ENCODE data around the gene SORCS2.

SORCS2 gene

DNA sequence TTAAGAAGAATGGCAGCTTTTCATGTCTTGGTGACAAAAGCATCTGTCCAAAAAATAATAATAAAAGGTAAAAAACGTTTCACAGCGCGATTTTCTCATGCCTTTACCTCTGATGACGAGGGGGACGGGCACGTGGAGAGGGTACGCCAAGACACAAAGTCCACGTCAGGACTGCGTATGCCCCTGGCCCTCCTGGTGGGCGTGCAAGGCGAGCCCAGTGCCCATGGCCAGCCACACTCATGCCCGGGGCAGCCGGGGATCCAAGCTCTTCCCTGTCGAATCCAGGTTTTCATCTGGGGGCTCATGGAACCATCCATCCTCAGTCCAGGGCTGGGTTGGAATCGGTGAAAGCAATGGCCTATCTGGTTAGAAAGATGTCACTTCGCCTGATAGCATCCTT lies 570.8 kb downstream of the SORCS2 start:
- no peak for DNase-seq

DNA sequence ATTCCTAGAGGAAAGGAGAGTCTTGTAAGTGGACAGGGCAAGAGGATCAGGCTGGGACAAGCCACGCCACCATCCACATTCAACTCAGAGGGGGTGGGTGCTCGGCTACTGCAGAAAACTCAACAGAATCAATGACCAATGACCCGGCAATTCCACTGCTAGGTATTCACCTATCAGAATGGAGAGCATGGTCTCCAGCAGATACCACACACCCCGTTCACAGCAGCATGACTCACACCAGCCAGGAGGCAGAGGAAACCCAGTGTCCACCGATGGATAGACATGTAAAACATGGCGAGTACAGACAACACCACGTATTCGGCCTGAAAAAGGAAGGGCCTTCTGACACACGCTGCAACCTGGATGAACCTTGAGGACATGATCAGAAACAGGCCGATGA lies 571.5 kb downstream of the SORCS2 start:
- no peak for DNase-seq

DNA sequence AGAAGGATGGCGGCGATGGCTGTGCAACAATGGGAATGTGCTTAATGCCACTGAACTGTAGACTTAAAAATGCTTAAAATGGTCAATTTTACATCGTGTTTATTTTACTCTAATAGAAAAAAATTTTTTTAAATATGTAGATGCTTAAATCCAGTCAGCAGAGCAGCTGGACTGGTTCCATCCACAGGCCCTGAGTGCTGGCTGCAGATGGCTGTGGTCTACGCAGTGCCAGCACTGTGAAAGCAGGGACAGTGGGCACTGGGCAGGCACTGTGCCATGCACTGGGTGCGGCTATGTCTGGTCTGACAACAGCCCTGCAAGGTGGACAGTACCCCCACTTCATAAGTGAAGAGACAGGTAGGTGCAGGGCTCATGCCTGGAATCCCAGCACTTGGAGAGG lies 572.1 kb downstream of the SORCS2 start:
- DNase-seq = no peak

DNA sequence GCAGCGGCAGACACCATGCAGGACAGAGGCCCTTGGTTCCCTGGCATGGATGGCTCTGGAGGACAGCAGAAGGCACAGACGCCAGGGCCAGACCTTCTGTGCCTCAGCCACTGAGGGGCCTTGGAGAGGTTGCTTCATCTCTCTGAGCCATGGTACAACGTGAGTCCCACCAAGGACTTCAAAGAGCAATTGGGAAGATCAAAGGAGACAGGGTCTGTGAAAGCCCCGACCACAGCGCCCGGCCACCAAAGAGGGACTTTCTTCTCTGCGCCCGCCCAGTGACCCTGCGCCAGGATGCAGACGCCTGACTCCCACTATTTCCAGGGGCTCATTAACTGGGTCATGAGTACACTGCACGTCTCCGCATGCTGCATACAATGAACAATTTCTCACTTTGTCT lies 573.3 kb downstream of the SORCS2 start:
- no peak for DNase-seq

DNA sequence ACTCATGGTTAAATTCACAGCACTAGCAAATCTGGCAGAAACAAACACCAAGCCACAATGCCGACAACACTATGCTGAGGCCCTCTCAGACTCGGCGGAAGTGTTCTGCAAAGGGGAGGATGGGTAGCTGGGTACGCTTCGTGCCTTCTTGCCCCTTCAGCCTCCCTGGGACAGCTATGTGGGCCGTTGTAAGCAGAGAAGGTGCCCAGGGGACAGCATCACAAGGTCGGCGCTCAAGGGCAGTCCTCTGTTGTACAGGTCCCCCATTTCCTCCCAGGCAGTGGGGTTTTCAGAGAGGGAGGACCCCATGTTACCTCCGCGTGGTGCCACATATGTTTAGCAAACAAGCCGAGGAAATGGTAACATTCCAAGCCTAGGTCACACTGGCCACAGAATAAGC lies 573.7 kb downstream of the SORCS2 start:
- no peak for DNase-seq

DNA sequence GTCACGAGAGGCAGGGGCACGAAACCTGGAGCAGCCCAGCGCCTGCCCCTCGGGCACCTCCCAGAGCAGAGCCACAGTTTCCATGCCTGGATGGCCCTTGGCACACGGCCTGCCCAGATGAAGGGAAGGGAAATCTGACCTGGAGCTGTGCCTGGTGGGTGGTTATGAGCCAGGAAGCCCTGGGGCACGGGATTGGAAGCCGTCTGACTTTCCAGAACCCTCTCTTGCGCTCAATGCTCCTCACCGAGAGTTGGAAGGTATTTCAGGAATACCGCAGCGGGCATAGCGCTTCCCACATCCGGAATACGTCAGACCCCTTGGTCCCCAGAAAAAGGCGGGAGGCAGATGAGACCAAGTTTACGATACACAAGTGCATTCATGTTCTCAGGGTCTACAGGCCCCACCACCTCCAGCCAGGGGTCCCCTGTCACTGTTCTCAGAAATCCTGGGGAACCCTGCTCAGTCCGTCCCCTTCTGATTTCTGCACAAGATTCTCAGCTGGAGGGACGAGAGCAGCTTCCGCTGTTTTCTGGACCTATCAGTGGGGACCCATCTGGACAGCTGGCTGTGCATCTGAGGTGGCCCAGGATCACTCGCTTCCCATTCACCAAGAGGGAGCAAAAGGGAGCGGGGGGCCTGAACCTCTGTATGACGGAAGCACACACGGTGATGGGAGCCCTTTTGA lies 574.5 kb downstream of the SORCS2 start:
- no peak for DNase-seq

DNA sequence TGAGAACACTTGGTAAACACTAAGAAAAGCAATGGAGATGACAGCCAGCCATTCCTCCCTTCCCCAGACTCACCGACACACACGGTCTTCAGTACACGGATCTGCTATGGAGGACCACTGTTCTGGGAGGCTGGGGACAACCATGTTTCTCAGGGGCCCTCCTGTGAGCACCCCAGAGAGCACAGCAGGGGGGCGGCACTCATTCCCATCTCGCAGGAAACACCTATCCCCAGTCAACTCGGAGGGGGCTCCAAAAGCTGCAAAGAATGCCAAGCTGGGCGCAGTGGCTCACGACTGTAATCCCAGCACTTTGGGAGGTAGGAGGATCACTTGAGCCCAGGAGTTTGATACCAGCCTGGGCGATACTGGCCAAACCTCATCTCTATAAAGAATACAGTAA lies 575.2 kb downstream of the SORCS2 start:
- no peak for DNase-seq

DNA sequence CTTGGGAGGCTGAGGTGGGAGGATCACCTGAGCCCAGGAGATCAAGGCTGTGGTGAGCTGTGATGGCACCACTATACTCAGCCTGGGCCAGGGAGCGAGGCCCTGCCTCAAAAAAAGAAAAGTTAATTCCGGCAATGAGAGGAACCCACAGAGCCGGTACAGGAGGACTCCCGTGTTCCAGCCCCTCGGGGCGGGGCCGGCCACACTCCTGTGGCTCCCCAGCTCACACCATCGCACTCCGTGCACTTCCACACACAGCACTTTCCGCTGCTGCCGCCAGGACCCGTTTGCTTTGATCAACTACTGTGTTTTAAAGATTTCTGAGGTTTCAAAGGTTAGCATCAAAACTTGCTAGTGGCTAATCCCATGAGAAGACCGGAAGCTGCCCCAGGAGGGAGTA lies 575.6 kb downstream of the SORCS2 start:
- DNase-seq = no peak

DNA sequence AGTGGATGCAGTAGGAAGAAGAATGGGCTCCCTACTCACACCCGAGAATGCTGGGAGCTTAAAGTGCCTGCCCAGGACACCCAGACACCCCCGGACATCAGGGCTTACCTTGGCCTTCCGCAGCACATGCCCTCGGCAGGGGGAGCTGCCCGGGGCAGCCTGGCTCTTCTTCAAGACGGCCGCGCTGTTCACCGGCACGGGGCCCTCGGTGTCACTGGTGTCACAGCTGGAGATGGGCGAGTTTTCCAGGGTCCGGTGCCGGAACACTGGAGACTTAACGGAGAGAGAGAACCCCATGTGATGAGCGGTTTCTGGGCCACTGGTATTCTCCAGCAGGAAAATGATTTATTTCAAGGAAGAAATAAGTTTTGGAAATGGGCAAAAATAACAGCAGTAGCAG lies 576.4 kb downstream of the SORCS2 start:
- no peak for DNase-seq

DNA sequence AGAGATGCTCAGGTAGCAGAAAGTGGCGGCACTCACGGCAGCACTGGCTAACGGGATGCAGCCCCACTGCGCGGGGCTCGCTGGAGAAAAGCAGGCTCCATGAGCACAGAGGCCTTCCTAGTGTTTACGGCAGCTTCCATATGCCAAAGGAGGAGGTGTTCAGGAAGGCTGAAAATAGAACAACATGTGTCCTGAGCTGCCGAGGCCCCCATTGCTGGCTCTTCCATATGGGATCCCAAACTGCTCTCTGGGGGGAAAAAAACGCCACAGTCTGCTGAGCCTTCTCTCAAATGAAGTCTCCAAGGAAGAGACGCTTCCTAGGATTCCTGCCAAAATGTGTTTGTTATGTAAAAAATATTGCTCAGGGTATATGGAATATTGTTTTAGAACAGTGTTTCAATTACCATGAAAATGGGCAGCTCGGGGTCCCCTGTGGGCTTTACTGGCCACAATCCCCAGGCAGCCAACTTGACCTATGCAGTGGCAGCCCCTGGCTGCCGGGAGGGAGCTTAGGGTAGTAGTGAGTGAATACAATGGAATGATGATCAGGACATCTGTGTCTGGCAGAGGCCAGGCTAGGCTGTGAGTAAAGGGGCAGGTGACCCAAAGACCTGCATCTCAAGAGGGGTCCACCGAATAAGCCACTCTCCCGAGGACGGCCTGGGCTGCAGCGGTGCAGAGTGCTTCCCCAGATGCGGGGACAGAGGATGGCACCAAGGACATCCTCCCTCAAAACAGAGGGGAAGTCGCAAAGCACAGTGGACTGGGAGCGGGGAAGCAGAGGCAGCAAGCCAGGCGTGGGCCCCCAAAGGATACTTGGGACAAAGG lies 577.3 kb downstream of the SORCS2 start:
- no peak for DNase-seq

DNA sequence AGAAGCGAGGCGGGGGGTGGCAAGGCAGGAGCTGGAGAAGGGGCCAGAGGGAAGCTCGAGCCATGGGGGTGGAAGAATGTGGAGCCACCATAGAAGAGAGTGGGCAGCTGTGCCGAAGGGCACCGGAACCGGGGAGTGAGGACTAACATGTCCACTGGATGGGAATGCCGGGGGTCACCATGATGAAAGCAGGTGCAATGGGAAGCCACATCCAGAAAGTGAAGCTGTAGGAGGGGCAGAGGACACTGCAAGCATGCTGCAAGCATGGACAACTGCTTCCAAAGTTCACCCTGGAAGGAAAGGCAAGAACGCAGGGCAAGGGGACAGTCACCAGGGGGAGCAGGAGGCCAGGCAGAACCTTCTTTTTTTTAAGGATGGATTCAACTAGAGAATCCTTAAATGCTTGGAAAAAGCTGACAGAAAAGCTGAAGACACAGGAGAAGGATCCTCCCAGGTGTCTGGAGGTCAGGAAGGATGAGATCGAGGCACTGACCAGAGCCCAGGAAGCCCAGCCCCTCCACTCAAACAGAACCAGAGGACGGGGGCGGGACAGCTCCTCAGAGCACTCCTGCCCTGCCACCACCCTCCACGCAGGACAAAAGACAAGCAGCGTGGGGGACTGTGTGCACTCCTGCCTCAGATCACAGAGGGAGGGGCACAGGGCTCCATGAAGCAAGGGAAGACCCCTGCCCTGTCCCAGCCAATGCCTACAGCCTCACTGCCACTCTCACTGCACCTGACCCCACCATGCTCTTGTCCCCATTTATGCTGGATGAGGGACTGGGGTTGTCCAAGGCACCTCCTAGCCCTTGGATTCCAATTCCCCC lies 578.1 kb downstream of the SORCS2 start:
- peak; percentile 34 for DNase-seq

DNA sequence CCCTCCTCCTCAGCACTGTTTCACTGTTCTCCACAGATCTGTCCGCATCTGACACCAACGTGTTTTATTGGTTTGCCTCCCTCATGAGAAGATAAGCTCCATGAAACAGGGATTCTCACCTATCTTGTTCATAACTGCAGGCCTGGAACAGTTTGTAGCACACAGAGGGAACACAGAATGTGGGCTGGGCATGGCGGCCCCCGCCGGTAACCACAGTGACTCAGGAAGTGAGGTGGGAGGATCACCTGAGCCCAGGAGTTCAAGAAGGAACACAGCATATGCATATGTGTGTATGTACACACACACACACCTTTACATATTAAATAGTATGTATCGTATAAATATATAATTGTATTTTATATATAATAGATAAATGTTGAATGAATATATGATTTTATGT lies 578.7 kb downstream of the SORCS2 start:
- peak; percentile 63 for DNase-seq

DNA sequence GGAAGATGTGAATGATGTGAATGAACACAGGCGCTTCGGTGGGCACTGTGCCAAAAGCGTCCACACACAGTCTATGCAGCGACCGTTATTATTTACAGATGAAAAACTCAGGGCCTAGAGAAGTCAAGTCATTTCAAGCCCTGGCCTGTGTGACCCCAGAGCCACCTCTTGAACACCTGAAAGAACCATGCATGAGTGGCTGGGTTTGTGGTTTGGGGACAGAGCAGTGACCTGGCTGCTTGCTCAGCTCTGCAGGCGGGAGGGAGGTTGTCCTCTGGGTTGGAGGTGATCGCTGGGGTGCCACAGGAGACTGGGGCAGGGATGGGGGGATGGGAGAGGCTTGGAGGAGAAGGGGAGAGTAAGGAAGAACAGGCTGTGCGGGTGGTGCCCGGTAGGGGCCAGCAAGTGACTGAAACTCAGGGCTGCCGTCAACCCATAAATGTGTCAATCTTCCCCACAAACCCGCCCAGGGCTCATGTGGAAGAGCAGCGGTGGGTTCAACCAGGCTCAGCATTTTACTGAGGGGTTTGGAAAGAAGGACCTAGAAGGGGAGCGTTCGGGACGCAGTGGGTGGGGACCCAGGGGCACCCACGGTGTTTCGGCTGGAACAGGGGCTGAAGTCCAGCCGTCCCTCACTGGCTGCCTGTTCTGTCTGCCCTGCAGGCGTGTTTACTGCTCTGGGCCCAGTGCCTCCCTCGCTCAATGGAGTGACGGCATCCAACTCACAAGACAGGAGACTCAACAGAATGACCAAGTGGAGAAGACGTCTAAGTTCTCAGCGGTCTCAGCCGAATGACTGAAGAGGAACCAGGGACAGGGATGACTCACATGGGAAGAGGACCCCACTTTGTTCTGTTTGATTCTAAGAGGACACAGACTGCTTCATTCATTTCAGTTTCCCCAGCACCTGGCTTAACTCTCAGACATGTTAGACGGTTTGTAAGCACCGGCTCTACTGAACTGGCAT lies 579.5 kb downstream of the SORCS2 start:
- no peak for DNase-seq

DNA sequence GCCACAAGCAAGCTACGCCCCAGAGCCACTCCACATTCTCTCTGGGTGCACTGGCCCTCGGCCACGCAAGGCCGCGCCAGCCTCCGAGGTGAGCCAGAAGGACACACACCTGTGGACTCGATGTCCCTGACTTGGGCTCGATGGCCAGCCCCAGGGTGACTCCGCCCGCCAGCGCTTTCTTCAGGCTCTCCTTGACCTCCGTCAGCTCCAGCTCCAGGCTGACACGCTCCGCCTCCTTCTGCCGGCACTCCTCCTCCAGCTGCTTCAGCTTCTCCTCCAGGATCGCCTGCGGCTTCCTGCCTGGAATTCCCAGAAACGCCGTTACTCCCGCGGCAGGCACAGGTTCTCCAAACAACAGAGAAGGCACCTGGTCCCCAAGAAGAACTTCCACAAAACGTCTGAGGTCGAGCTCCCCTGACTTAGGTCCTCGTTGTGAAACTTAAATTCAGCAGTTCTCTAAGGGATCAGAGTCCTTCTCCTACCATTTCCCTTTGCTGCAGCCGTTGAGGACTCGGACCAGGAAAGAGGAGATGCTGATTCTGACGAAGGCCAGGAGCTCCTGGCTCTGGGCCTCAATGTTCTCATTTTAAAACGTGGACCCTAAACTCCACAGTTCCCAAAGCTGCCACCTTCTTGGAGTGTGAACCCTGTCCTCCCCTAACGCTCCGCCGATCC lies 580.5 kb downstream of the SORCS2 start:
- no peak for DNase-seq

DNA sequence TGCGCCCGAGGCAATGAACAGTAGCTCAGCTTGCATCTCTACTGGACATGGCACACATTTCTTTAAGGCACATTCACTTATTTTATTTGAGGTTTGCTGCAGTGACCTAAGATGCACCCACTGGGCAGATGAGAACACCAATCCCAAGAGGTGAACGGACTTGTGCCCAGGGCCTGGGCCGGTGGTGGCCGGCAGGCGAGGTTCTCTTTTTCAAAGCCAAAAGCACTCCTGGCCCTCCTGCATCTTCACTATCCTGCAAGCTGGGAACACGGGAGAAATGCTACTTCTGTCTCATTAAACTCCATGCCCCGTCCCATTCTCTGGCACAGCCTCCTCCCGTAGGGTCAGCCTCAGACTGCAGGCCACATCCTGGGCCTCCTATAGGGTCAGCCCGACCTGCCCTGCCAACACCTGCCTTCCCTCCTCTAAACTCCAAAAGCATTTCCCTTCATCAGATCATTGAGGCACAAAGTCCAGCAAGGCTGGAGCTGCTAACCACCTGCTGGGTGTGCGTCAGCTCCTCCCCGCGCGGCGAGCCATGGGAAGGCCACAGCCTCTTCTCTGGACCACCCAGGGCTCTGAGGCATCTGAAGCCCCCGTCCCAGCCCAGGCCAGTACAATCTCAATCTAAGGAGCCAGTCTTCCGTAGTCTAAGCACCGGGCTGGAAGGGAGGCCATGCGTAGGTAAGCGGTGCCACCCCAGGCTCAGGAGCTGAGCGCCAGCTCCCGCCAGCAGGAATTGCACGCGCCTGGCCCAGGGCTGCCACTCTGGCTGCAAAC lies 581.3 kb downstream of the SORCS2 start:
- no peak for DNase-seq

DNA sequence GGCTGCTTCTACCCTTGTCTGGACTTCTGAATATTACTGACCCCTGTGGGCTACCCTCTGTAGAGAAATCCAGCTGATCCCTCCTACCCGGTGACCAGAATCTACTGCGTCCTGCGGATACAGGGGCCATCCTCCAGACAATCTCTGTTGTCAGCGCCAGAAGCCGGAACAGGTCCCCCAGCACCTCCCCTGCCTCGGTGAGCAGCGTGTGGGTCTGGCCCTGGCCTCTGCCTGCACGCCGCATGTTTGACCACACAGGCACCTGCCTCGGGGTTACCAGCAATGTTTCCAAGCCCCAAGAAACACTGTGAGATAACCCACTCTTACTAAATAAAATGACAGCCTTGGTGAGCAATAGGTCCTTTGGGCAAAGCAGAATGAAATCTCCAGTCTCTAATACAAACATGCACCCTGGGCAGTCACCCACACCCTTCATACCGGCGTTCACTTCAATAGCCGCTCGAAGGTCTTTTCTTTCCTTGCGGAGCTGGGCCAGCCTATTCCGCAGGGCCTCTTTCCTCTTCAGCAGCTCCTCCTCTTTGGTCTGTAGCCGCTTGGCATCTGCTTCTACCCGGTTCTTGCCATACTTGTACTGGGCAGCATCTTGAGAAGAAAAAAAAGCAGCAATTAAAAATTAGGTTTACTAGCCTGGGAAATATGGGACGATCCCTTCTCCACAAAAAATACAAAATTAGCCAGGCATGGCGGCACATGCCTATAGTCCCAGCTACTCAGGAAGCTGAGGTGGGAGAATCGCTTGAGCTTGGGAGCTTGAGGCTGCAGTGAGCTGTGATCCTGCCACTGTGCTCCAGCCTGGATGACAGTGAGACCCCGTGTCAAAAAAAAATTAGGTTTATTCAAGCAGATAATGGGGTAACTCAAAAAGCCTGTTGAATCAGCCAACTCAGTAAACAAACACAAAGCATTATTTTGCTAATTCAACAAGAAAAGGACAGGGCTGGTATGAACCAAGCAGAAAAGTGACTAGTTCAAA lies 582.3 kb downstream of the SORCS2 start:
- DNase-seq = no peak

DNA sequence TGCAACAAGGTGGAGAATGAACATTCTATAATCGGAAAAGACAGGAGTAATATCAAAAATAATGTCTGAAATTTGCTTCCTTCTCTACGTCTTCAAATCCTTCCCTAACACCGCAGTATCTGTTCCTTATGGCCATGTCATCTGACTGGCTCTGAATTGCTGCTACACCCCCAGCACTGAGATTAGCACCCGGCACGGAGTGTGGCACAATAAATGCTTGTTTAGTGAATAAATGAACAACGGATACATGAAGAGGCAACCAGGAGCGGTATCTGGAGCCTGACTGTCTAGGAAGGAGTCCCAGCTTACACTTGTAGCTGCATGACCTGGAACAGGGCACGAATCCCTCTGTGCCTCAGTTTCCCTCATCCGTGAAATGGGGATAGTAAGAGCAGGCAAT lies 583.1 kb downstream of the SORCS2 start:
- no peak for DNase-seq

DNA sequence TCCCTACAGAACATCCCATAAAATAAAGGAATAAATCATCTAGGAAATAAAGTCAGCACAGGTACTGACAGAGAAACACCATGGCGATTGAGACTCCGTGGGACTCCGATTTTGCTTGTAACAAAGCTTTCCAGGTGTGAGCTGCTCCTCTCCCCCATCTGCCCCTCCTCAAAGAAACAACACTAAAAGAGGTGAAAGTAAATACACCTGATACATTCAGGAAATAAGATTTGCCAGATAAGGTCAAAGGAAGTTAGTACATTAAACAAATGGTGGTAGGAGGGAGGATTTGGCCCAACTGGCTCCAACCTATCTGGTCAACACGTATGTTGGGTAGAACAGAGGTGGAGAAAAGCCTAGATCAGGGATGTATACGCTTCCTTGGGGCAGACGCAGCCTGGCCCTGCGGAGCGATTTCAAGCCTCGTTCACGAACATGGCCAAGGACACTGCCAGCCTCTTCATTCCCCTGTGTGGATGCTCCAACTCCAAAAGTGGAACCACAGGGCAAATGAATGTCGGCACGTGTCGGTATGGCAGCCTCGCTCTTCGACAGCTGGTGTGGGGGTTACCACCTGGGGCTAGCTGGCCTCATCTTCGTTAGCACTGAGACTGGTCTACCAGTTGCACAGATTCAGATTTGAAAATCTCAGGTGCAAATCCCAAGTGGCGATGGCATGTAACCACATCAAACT lies 584.8 kb downstream of the SORCS2 start:
- DNase-seq = no peak

DNA sequence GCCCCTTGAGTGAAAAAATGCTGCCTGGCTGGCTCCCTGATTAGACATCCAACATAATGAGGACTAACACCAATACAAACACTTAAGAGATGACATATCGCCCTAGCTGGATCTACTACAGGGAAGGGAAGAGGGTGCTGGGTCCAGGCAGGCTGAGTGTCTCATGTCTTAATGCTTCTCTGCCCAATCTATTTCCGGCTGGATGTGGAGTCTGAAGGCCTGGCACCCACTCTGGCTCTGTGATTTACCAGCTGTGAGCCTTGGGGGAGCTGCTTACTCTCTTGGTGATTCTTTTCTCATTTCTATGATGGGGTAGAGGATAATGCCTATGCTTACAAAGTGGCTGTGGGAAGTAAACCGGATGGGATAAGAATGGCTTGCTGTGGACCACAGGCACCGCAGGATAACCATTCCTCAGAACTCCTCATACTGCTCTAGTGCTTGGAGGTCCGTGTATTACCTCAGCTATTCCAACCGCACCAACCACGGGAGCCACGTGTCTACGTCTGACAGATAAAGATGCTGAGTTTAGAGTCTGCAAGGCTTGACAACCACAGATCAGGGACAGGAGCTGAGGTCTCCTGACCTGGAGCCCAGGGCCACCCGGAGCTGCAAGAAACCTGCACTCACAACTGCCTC lies 585.7 kb downstream of the SORCS2 start:
- no peak for DNase-seq
